Panc1 (cell line): ENCODE data around the gene MYO1H. TPM values are rescaled to one million over a fixed set of nuclear protein-coding genes. Genes with fewer than 3 reads are reported as not detected.

Experiments
- ATAC-seq: fragments of 200-7000 bp; cut with Tn5 transposase; 2 replicates; pipeline ENCODE4 v1.9.1; 2020; ENCODE audit warnings: mild to moderate bottlenecking, moderate library complexity
- BruUV-seq: library from RNA; stranded (reverse); fragments of 400-500 nt; replicated peaks from 2 replicates; lab custom pipeline; 2021; lab: Mats Ljungman, UMichigan
- CTCF ChIA-PET: fragments of 300-600 bp; sonication (Branson Sonifier 250); formaldehyde crosslinking; loops from one replicate; lab custom pipeline; 2022; ENCODE audit warnings: antibody characterized with exemption; lab: Charles Lee
- POLR2A ChIA-PET: fragments of 300-600 bp; sonication (Branson Sonifier 250); formaldehyde crosslinking; loops from one replicate; lab custom pipeline; 2022; ENCODE audit warnings: antibody characterized with exemption; lab: Charles Lee
- DNase-seq: peaks from one replicate; pipeline ENCODE4 v3.0.0-alpha.2; 2010; ENCODE audit warnings: low read depth, low spot score
- H3K27ac ChIP-seq: 2 replicates; pipeline ENCODE4 v1.5.1; 2011; ENCODE audit warnings: mild to moderate bottlenecking, low read length, inconsistent platforms
- H3K27me3 ChIP-seq: fragments of 200-500 bp; sonication (Bioruptor generic); 2 replicates; pipeline ENCODE4 v1.6.0; 2014; ENCODE audit warnings: low read length, inconsistent platforms; ENCODE audit not compliant: control insufficient read depth, insufficient read depth
- H3K36me3 ChIP-seq: fragments of 200-500 bp; sonication (Bioruptor generic); 2 replicates; pipeline ENCODE4 v1.5.1; 2014; ENCODE audit warnings: inconsistent platforms, mild to moderate bottlenecking, low read length, moderate library complexity; ENCODE audit not compliant: control insufficient read depth, insufficient read depth
- H3K4me1 ChIP-seq: 2 replicates; pipeline ENCODE4 v1.5.1; 2011; ENCODE audit warnings: inconsistent platforms, mild to moderate bottlenecking, low read length, moderate library complexity; ENCODE audit not compliant: control insufficient read depth, insufficient read depth
- H3K4me3 ChIP-seq, 2 experiments: 2 replicates each; pipeline ENCODE4 v1.5.1; 2011 to 2012; ENCODE audit warnings: low read depth in 2 of 2, low read length in 2 of 2, mild to moderate bottlenecking in 2 of 2, inconsistent platforms in 1 of 2, moderate library complexity in 1 of 2
- H3K9me3 ChIP-seq: fragments of 200-500 bp; sonication (Bioruptor generic); 2 replicates; pipeline ENCODE4 v1.5.1; 2014; ENCODE audit warnings: low read depth, mild to moderate bottlenecking, inconsistent platforms, low read length, moderate library complexity; ENCODE audit not compliant: control insufficient read depth, insufficient read depth
- POLR2AphosphoS5 ChIP-seq: IDR thresholded peaks from 2 replicates; pipeline ENCODE4 v1.6.1; 2012; ENCODE audit warnings: mild to moderate bottlenecking, low read depth, low read length, moderate library complexity
- SIN3A ChIP-seq: IDR thresholded peaks from 2 replicates; pipeline ENCODE4 v1.6.1; 2012; ENCODE audit warnings: low read depth, mild to moderate bottlenecking, low read length, moderate library complexity, borderline replicate concordance; ENCODE audit not compliant: insufficient read depth
- TCF7L2 ChIP-seq: IDR thresholded peaks from 2 replicates; pipeline ENCODE4 v1.6.1; 2011; ENCODE audit warnings: mild to moderate bottlenecking, low read depth, low read length, inconsistent platforms
- in situ Hi-C: cut with HindIII; loops from 2 replicates; pipeline ENCODE4 v1.10.0; 2016; ENCODE audit warnings: low sequenced_read_pairs, low pct_unique_long_range_greater_than_20kb
- intact Hi-C: fragments of 100-400 bp; cut with micrococcal nuclease; formaldehyde crosslinking; loops from one replicate; pipeline ENCODE4 v1.10.0; 2022; ENCODE audit not compliant: unreplicated experiment
- total RNA-seq: library from RNA; stranded (reverse); gene quantifications from one replicate; pipeline ENCODE4 v1.2.1, GENCODE V29; 2021; ENCODE audit not compliant: unreplicated experiment
- TF ChIP-seq, protein P1 (sequence below), 2 experiments: IDR thresholded peaks; 2 replicates each; pipeline ENCODE4 v1.6.1; 2011 to 2012; ENCODE audit warnings: low read depth in 2 of 2, control low read depth in 1 of 2, low read length in 1 of 2, mild to moderate bottlenecking in 1 of 2, moderate library complexity in 1 of 2; ENCODE audit not compliant: insufficient read depth in 1 of 2
- TF ChIP-seq, protein P2 (sequence below): fragments of 450-650 bp; IDR thresholded peaks from 2 replicates; pipeline ENCODE4 v1.5.1; 2017; ENCODE audit warnings: mild to moderate bottlenecking

The MYO1H gene
- total RNA-seq, 1 experiment from 2014 or later, result not detected

DNA sequence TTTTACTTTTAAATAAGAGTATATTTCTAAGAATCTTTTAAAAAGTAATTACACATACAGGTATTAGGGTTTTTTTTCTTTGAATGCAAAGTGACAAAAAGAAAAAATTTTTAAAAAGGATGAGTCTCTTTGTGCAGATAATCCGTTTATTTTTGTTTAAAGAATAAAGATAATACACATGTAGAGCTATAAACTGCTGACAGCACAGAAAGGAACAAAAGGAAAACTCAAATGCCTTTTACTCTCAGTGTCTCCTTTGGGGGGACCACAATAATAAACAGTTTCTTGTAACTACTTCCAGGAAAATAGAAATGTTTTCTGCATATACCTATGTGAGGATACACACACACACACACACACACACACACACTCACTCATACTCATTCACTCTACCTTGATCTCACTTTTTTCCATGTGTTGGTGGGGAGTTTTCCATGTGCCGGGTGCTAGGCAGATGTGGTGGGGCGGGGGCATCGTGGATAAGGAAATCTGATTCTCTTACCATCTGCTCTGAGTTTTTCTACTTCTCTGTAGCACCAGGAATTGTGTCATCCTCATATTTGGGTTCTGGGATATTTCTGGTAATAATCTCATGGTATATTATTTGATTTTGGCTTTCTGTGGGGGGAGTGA is 71.3 kb downstream of the MYO1H start:
- intact Hi-C loops, result no loop called here
- H3K4me3 ChIP-seq, result no peak overlapping the region
- DNase-seq (no peak), ATAC-seq (no peak)
- no peaks in the 10 kb centered on the region for H3K4me1 ChIP-seq
- H3K36me3 ChIP-seq, result no peaks in the 10 kb centered on the region
- no peak overlapping the region for H3K27ac ChIP-seq
- ChIA-PET POLR2A (no interaction called here), CTCF (interaction anchor here (0.9 kb wide), 1 partner anchor 14 kb away, joined by 5 read pairs; no protein-coding TSS in a partner anchor)
- H3K9me3 ChIP-seq, result no peaks in the 10 kb centered on the region
- TF ChIP-seq SIN3A (no peak), POLR2AphosphoS5 (no peak)
- TF ChIP-seq, protein P1, sequence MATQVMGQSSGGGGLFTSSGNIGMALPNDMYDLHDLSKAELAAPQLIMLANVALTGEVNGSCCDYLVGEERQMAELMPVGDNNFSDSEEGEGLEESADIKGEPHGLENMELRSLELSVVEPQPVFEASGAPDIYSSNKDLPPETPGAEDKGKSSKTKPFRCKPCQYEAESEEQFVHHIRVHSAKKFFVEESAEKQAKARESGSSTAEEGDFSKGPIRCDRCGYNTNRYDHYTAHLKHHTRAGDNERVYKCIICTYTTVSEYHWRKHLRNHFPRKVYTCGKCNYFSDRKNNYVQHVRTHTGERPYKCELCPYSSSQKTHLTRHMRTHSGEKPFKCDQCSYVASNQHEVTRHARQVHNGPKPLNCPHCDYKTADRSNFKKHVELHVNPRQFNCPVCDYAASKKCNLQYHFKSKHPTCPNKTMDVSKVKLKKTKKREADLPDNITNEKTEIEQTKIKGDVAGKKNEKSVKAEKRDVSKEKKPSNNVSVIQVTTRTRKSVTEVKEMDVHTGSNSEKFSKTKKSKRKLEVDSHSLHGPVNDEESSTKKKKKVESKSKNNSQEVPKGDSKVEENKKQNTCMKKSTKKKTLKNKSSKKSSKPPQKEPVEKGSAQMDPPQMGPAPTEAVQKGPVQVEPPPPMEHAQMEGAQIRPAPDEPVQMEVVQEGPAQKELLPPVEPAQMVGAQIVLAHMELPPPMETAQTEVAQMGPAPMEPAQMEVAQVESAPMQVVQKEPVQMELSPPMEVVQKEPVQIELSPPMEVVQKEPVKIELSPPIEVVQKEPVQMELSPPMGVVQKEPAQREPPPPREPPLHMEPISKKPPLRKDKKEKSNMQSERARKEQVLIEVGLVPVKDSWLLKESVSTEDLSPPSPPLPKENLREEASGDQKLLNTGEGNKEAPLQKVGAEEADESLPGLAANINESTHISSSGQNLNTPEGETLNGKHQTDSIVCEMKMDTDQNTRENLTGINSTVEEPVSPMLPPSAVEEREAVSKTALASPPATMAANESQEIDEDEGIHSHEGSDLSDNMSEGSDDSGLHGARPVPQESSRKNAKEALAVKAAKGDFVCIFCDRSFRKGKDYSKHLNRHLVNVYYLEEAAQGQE (IDR thresholded peaks at IDR 0.05; ENCODE audit: insufficient read depth in 1 of 2, low read depth in 2 of 2, low read length in 1 of 2), result no peak
- TF ChIP-seq, protein P2, sequence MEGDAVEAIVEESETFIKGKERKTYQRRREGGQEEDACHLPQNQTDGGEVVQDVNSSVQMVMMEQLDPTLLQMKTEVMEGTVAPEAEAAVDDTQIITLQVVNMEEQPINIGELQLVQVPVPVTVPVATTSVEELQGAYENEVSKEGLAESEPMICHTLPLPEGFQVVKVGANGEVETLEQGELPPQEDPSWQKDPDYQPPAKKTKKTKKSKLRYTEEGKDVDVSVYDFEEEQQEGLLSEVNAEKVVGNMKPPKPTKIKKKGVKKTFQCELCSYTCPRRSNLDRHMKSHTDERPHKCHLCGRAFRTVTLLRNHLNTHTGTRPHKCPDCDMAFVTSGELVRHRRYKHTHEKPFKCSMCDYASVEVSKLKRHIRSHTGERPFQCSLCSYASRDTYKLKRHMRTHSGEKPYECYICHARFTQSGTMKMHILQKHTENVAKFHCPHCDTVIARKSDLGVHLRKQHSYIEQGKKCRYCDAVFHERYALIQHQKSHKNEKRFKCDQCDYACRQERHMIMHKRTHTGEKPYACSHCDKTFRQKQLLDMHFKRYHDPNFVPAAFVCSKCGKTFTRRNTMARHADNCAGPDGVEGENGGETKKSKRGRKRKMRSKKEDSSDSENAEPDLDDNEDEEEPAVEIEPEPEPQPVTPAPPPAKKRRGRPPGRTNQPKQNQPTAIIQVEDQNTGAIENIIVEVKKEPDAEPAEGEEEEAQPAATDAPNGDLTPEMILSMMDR, result no peak
- BruUV-seq, result no TSS peak
- in situ Hi-C loops, result no loop called here
- no peaks in the 10 kb centered on the region for H3K27me3 ChIP-seq

DNA sequence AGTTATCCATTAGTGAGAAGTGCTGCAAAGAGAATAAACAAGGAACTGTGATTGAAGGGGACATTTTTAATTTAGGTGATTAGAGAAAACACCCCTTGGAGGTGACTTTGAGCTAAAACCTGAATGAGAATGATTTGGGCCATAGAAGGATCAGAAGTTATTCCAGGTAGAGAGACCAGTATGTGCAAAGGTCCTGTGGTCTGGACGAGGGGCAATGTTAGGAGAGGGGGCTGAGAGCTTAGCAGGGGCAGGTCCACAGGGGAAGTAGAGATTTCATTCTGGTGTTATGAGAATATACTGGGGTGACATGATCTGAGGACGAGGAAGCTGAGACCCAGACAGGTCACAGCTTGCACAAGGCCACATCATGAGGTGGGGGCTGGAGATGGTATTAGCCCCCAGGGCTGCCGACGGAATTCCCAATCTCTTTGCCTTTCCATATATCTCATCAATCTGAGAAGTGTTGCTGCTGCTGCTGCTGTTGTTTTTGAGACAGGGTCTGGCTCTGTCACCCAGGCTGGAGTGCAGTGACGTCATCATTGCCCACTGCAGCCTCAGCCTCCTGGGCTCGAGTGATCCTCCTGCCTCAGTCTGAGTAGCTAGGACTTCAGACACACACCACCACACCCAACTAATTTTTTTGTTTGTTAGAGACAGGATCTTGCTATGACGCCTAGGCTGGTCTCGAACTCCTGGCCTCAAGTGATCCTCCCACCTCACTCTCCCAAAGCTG is 73.8 kb downstream of the MYO1H start:
- no peaks in the 10 kb centered on the region for H3K9me3 ChIP-seq
- H3K36me3 ChIP-seq, result no peaks in the 10 kb centered on the region
- BruUV-seq, result no TSS peak
- H3K27ac ChIP-seq, result no peak overlapping the region
- no peaks in the 10 kb centered on the region for H3K27me3 ChIP-seq
- ChIA-PET CTCF (no interaction called here), POLR2A (interaction anchor here (0.6 kb wide), 2 partner anchors 66 to 442 kb away, joined by 3 to 14 read pairs; no protein-coding TSS in a partner anchor)
- DNase-seq (no peak), ATAC-seq (no peak)
- in situ Hi-C loops (no loop called here), intact Hi-C loops (no loop called here)
- H3K4me3 ChIP-seq, result no peak overlapping the region
- TF ChIP-seq, protein P2, result no peak
- TF ChIP-seq SIN3A (no peak), TCF7L2 (no peak), POLR2AphosphoS5 (no peak)
- TF ChIP-seq, protein P1 (IDR thresholded peaks at IDR 0.05; ENCODE audit: insufficient read depth in 1 of 2, low read depth in 2 of 2, low read length in 1 of 2), result no peak
- H3K4me1 ChIP-seq, result no peaks in the 10 kb centered on the region
